ENCODE results near the gene B3GNT3. TPM values are rescaled to one million over a fixed set of nuclear protein-coding genes. Genes with fewer than 3 reads are reported as not detected.

B3GNT3 gene
- total and polyA plus RNA-seq, 2 of the 8 experiments (the other 6 are each of a cell fraction or from before 2014, with no cell fraction given) = 1.5 TPM

DNA sequence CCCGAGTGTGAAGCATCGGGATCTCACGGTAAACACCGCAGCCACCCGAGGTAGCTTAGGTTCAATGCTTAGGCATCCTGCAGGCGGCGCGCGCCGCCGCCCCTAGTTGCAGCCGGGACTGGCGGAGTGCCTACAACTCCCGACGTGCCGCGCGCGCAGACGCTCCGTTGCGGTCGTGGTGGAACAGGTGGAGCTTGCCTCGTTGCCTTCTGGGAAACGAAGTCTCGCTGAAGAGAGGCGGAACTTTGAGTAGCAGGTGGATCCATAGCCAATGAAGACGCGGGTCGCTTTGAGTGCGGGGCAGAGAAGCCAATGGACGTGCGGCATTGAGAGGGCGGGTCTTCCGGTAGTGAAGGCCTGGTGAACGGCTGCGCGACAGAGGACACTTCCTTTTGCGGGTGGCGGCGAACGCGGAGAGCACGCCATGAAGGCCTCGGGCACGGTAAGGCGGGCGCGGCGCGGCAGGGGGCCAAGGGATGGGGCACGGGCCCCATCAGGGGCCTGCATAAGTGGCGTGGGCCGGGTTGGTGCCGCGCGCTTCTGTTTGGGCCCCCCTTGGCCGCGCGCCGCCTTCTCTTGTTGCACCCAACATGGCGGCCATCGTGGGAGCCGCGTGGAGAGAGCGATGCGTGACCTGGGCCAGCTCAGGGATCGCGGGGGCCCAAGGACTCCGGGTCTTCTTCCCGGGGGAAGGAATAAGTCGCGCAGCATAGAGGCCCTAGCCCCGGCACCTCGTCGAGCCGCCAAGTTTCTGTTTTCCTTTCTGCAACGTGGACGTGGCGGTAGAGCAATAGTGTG is 64.8 kb downstream of the B3GNT3 start, which contains the start of gene RPL18A:
Gene RPL18A (plus strand): TSS at position 378 of the 798 bp plus-strand sequence. CDS start 47 bp downstream, at position 425.
- peaks cover 6% of the 10 kb centered on the region; the same call in 1 of the 2 replicates for H3K79me1 ChIP-seq (ENCODE audit: low read depth, low read length)
- H2BK120ac ChIP-seq (replicated peaks; ENCODE audit: low read depth, low read length) = peak within 1 kb of the TSS; percentile 31
- H2BK5ac ChIP-seq (ENCODE audit: low read depth, low read length) = peak within 1 kb of the TSS; percentile 92
- H3K27ac ChIP-seq (ENCODE audit: low read depth, low read length) = peak within 1 kb of the TSS; percentile 94
- DNase-seq (ENCODE audit: low read depth in 1 of 2, low spot score in 2 of 2) = peak; percentile 91 to 99
- H2AK5ac ChIP-seq (ENCODE audit: low read depth, low read length) = 0 out of 2 replicates have a peak within 1 kb of the TSS, but pooled peaks have one; percentile 90
- POLR2A ChIA-PET (ENCODE audit: partially characterized antibody) = interaction anchor here (0.6 to 20.2 kb wide), 65 partner anchors 9 to 462 kb away, joined by 3 to 392 read pairs (median 3); partner anchors contain the start of genes ARRDC2, B3GNT3, CCDC124 and JAK3
- no peaks in the 10 kb centered on the region for H3K9me3 ChIP-seq (ENCODE audit: insufficient read depth in 2 of 2, low read depth in 1 of 2, low read length in 1 of 2)
- H3K79me2 ChIP-seq (ENCODE audit: control insufficient read depth in 1 of 2, insufficient read depth in 2 of 2, low read length in 2 of 2) = peaks cover 15 to 28% of the 10 kb centered on the region in 2 experiments
- CTCF ChIA-PET (ENCODE audit: partially characterized antibody) = interaction anchor here (0.6 to 2.1 kb wide), 26 partner anchors 9 to 277 kb away, joined by 3 to 16 read pairs (median 3); partner anchors contain the start of genes B3GNT3, CCDC124, JAK3 and SLC5A5
- no peak within 1 kb of the TSS for H3K14ac ChIP-seq (ENCODE audit: insufficient read length)
- H2BK15ac ChIP-seq (ENCODE audit: low read length) = no peak within 1 kb of the TSS
- H4K5ac ChIP-seq (ENCODE audit: insufficient read length, low read depth, low read length) = peak within 1 kb of the TSS; percentile 67
- H3K27me3 ChIP-seq (replicated peaks in 1 of 4; ENCODE audit: control insufficient read depth in 3 of 4, extremely low read depth in 1 of 4, insufficient read depth in 3 of 4, low read length in 3 of 4) = no peaks in the 10 kb centered on the region
- peak within 1 kb of the TSS; percentile 94 to 96 (median 95) for H3K9ac ChIP-seq (replicated peaks in 1 of 4; ENCODE audit: extremely low read depth in 1 of 4, low read depth in 3 of 4, low read length in 3 of 4)
- peak within 1 kb of the TSS; percentile 63 for H4K91ac ChIP-seq (replicated peaks; ENCODE audit: insufficient read length, low read length)
- peak within 1 kb of the TSS; percentile 99 for H3K18ac ChIP-seq (ENCODE audit: extremely low read depth, low read length)
- H3K56ac ChIP-seq (replicated peaks; ENCODE audit: insufficient read length, low read depth, low read length) = peak within 1 kb of the TSS; percentile 93
- no peak within 1 kb of the TSS for H2BK20ac ChIP-seq (ENCODE audit: low read length)
- H2AFZ ChIP-seq (ENCODE audit: low read length) = peak within 1 kb of the TSS; percentile 0; the same call in 1 of the 2 replicates
- peak within 1 kb of the TSS; percentile 98 to 100 (median 99) for H3K4me3 ChIP-seq (ENCODE audit: extremely low read depth in 1 of 4, insufficient read depth in 2 of 4, low read depth in 3 of 4, low read length in 4 of 4)
- peaks cover 15% of the 10 kb centered on the region for H3K23me2 ChIP-seq (ENCODE audit: low read depth, low read length)
- H3K4ac ChIP-seq (replicated peaks; ENCODE audit: insufficient read length, low read depth, low read length) = peak within 1 kb of the TSS; percentile 88
- H2BK12ac ChIP-seq (ENCODE audit: low read depth, low read length) = no peak within 1 kb of the TSS
- H3K4me2 ChIP-seq (ENCODE audit: insufficient read depth in 1 of 2, low read depth in 2 of 2, low read length in 2 of 2) = peak within 1 kb of the TSS; percentile 93 to 98
- H4K20me1 ChIP-seq (replicated peaks in 1 of 2; ENCODE audit: control insufficient read depth in 1 of 2, insufficient read depth in 2 of 2, low read length in 2 of 2) = peaks cover 16 to 23% of the 10 kb centered on the region in 2 experiments
- peak; percentile 88 for FAIRE-seq
- peaks cover 0 to 13% (median 6%) of the 10 kb centered on the region in 4 experiments; a peak in 6 of 7 replicates for H3K4me1 ChIP-seq (replicated peaks in 1 of 4; ENCODE audit: control insufficient read depth in 3 of 4, insufficient read depth in 4 of 4, low read length in 3 of 4)
- H4K8ac ChIP-seq (ENCODE audit: extremely low read depth, insufficient read depth, low read length) = peak within 1 kb of the TSS; percentile 88
- WGBS, 2 experiments (ENCODE audit: extremely low coverage in 1 of 2, insufficient coverage in 1 of 2, insufficient read length in 1 of 2, insufficient replicate concordance in 2 of 2, low coverage in 1 of 2, low lambda C conversion rate in 2 of 2, missing lambda C conversion rate in 1 of 2) = 2% methylated on average over 73 of the region's 80 CpGs; no CpG with 5 or more reads in 1 of the 2 experiments
- H3K23ac ChIP-seq (ENCODE audit: insufficient read length) = no peak within 1 kb of the TSS
- H3K36me3 ChIP-seq (ENCODE audit: control insufficient read depth in 2 of 4, insufficient read depth in 4 of 4, low read length in 3 of 4) = peaks cover 32 to 44% (median 39%) of the 10 kb centered on the region in 4 experiments
- no peak for TF ChIP-seq SUZ12 (IDR thresholded peaks at IDR 0.05; ENCODE audit: low read length)
- no peak for TF ChIP-seq ZNF274 (IDR thresholded peaks at IDR 0.05; ENCODE audit: borderline replicate concordance, extremely low read depth, low read length)
- TF ChIP-seq BRCA1 (IDR thresholded peaks at IDR 0.05; ENCODE audit: low read depth, low read length) = no peak
- TF ChIP-seq JUN (IDR thresholded peaks at IDR 0.05; ENCODE audit: low read depth, low read length) = no peak
- TF ChIP-seq, protein P1, sequence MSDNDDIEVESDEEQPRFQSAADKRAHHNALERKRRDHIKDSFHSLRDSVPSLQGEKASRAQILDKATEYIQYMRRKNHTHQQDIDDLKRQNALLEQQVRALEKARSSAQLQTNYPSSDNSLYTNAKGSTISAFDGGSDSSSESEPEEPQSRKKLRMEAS (IDR thresholded peaks at IDR 0.05) = peak; percentile 55
- no peak for TF ChIP-seq SAP30 (IDR thresholded peaks at IDR 0.05; ENCODE audit: insufficient read depth, insufficient replicate concordance, low read length)
- peak; percentile 88 for TF ChIP-seq SP2 (IDR thresholded peaks at IDR 0.05; ENCODE audit: low read length)
- TF ChIP-seq SP1 (IDR thresholded peaks at IDR 0.05; ENCODE audit: low read depth, low read length) = peak; percentile 98
- no peak for TF ChIP-seq RBBP5 (IDR thresholded peaks at IDR 0.05; ENCODE audit: borderline replicate concordance, low read depth, low read length)
- TF ChIP-seq, protein P2, sequence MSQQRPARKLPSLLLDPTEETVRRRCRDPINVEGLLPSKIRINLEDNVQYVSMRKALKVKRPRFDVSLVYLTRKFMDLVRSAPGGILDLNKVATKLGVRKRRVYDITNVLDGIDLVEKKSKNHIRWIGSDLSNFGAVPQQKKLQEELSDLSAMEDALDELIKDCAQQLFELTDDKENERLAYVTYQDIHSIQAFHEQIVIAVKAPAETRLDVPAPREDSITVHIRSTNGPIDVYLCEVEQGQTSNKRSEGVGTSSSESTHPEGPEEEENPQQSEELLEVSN (IDR thresholded peaks at IDR 0.05) = no peak
